H1 (cell line): ENCODE results near the gene FGF14. TPM values are rescaled to one million over a fixed set of nuclear protein-coding genes. Genes with fewer than 3 reads are reported as not detected.

Experiments used
- CTCF ChIA-PET: fragments of 300-600 bp; sonication (Branson Sonifier 250); formaldehyde crosslinking; loops from one replicate; lab custom pipeline; 2021; ENCODE audit not compliant: partially characterized antibody; lab: Charles Lee
- POLR2A ChIA-PET: fragments of 300-600 bp; sonication (Branson Sonifier 250); formaldehyde crosslinking; loops from one replicate; lab custom pipeline; 2021; ENCODE audit warnings: inconsistent platforms; ENCODE audit not compliant: partially characterized antibody; lab: Charles Lee
- DNase-seq, 2 experiments: peaks; one replicate each; pipeline versions ENCODE4 v3.0.0 to v3.0.0-alpha.2; 2010 to 2022; ENCODE audit warnings: low spot score in 2 of 2, low read depth in 1 of 2, mixed read lengths in 1 of 2
- FAIRE-seq: peaks from 2 replicates; lab custom pipeline; 2011; peaks lifted over from hg19 to GRCh38; lab: Jason Lieb, UNC
- H2AFZ ChIP-seq: 2 replicates; pipeline ENCODE4 v1.8.1; 2012; ENCODE audit warnings: low read length, inconsistent platforms
- H2AK5ac ChIP-seq: 2 replicates; pipeline ENCODE4 v1.6.1; 2013; ENCODE audit warnings: low read depth, low read length
- H2BK120ac ChIP-seq: replicated peaks from 2 replicates; pipeline ENCODE3; 2013; ENCODE audit warnings: low read depth, low read length, inconsistent platforms
- H2BK12ac ChIP-seq: 2 replicates; pipeline ENCODE4 v1.6.1; 2013; ENCODE audit warnings: low read depth, low read length
- H2BK15ac ChIP-seq: 2 replicates; pipeline ENCODE4 v1.6.1; 2013; ENCODE audit warnings: low read length
- H2BK20ac ChIP-seq: 2 replicates; pipeline ENCODE4 v1.6.1; 2013; ENCODE audit warnings: low read length
- H2BK5ac ChIP-seq: 2 replicates; pipeline ENCODE4 v1.6.1; 2013; ENCODE audit warnings: low read depth, low read length
- H3K14ac ChIP-seq: 2 replicates; pipeline ENCODE4 v1.6.1; 2013; ENCODE audit warnings: inconsistent platforms; ENCODE audit not compliant: insufficient read length
- H3K18ac ChIP-seq: 2 replicates; pipeline ENCODE4 v1.6.1; 2013; ENCODE audit warnings: low read length; ENCODE audit errors: extremely low read depth
- H3K23ac ChIP-seq: 2 replicates; pipeline ENCODE4 v1.6.1; 2013; ENCODE audit warnings: inconsistent platforms; ENCODE audit not compliant: insufficient read length
- H3K23me2 ChIP-seq: 2 replicates; pipeline ENCODE4 v1.6.1; 2013; ENCODE audit warnings: low read depth, low read length
- H3K27ac ChIP-seq: 2 replicates; pipeline ENCODE4 v1.6.1; 2011; ENCODE audit warnings: low read depth, low read length, inconsistent platforms
- H3K27me3 ChIP-seq, 4 experiments: replicated peaks in 1 of 4; 1 replicate in 1 of 4; 2 replicates in 3 of 4; pipeline versions ENCODE4 v1.6.1 to v1.8.1; 2011 to 2013; ENCODE audit warnings: low read length in 3 of 4, mild to moderate bottlenecking in 3 of 4, inconsistent platforms in 2 of 4, mixed read lengths in 2 of 4, moderate library complexity in 1 of 4; ENCODE audit not compliant: control insufficient read depth in 3 of 4, insufficient read depth in 3 of 4; ENCODE audit errors: extremely low read depth in 1 of 4
- H3K36me3 ChIP-seq, 4 experiments: 2 replicates each; pipeline versions ENCODE4 v1.6.1 to v1.8.1; 2011 to 2013; ENCODE audit warnings: mild to moderate bottlenecking in 4 of 4, low read length in 3 of 4, moderate library complexity in 2 of 4, control low read depth in 1 of 4, inconsistent platforms in 1 of 4; ENCODE audit not compliant: insufficient read depth in 4 of 4, control insufficient read depth in 2 of 4
- H3K4ac ChIP-seq: replicated peaks from 2 replicates; pipeline ENCODE3; 2013; ENCODE audit warnings: low read length, low read depth, mixed read lengths, inconsistent platforms; ENCODE audit not compliant: insufficient read length
- H3K4me1 ChIP-seq, 4 experiments: replicated peaks in 1 of 4; 1 replicate in 1 of 4; 2 replicates in 3 of 4; pipeline versions ENCODE4 v1.6.1 to v1.8.1; 2011 to 2013; ENCODE audit warnings: low read length in 3 of 4, inconsistent platforms in 2 of 4, mixed read lengths in 1 of 4; ENCODE audit not compliant: insufficient read depth in 4 of 4, control insufficient read depth in 3 of 4
- H3K4me2 ChIP-seq, 2 experiments: 2 replicates each; pipeline versions ENCODE4 v1.6.1 to v1.8.1; 2011 to 2013; ENCODE audit warnings: low read depth in 2 of 2, low read length in 2 of 2, control low read depth in 1 of 2, inconsistent platforms in 1 of 2, mild to moderate bottlenecking in 1 of 2; ENCODE audit not compliant: insufficient read depth in 1 of 2
- H3K4me3 ChIP-seq, 4 experiments: fragments of 200-600, 300-600 bp in 1 of 4; sonication (generic), shearing (Covaris generic), sonication (Bioruptor Twin) in 1 of 4; 2 replicates each; pipeline versions ENCODE4 v1.5.1 to v1.8.1; 2011 to 2016; ENCODE audit warnings: low read length in 4 of 4, low read depth in 3 of 4, control low read depth in 2 of 4, inconsistent platforms in 2 of 4, mild to moderate bottlenecking in 2 of 4, mixed read lengths in 1 of 4, moderate library complexity in 1 of 4; ENCODE audit not compliant: insufficient read depth in 2 of 4; ENCODE audit errors: extremely low read depth in 1 of 4
- H3K56ac ChIP-seq: replicated peaks from 2 replicates; pipeline ENCODE3; 2013; ENCODE audit warnings: low read depth, mild to moderate bottlenecking, mixed read lengths, low read length, inconsistent platforms; ENCODE audit not compliant: insufficient read length
- H3K79me1 ChIP-seq: 2 replicates; pipeline ENCODE4 v1.6.1; 2013; ENCODE audit warnings: low read depth, low read length, control low read depth
- H3K79me2 ChIP-seq, 2 experiments: 2 replicates each; pipeline versions ENCODE4 v1.6.1 to v1.8.1; 2012 to 2013; ENCODE audit warnings: low read length in 2 of 2, mild to moderate bottlenecking in 2 of 2, inconsistent platforms in 1 of 2; ENCODE audit not compliant: insufficient read depth in 2 of 2, control insufficient read depth in 1 of 2
- H3K9ac ChIP-seq, 4 experiments: replicated peaks in 1 of 4; 1 replicate in 1 of 4; 2 replicates in 3 of 4; pipeline versions ENCODE4 v1.6.1 to v1.8.1; 2011 to 2013; ENCODE audit warnings: low read depth in 3 of 4, low read length in 3 of 4, control low read depth in 2 of 4, mild to moderate bottlenecking in 2 of 4, moderate library complexity in 2 of 4, inconsistent platforms in 1 of 4; ENCODE audit errors: extremely low read depth in 1 of 4
- H3K9me3 ChIP-seq, 2 experiments: 2 replicates each; pipeline versions ENCODE4 v1.6.1 to v1.8.1; 2012 to 2013; ENCODE audit warnings: mild to moderate bottlenecking in 2 of 2, moderate library complexity in 2 of 2, control low read depth in 1 of 2, inconsistent platforms in 1 of 2, low read depth in 1 of 2, low read length in 1 of 2, mixed read lengths in 1 of 2; ENCODE audit not compliant: insufficient read depth in 2 of 2
- H4K20me1 ChIP-seq, 2 experiments: replicated peaks in 1 of 2; 2 replicates each; pipeline versions ENCODE3 to v1.8.1; 2011 to 2013; ENCODE audit warnings: inconsistent platforms in 2 of 2, low read length in 2 of 2, mild to moderate bottlenecking in 1 of 2; ENCODE audit not compliant: insufficient read depth in 2 of 2, control insufficient read depth in 1 of 2
- H4K5ac ChIP-seq: 2 replicates; pipeline ENCODE4 v1.6.1; 2013; ENCODE audit warnings: low read length, low read depth, mixed read lengths, inconsistent platforms; ENCODE audit not compliant: insufficient read length
- H4K8ac ChIP-seq: 2 replicates; pipeline ENCODE4 v1.8.0; 2013; ENCODE audit warnings: mild to moderate bottlenecking, moderate library complexity, low read length, inconsistent platforms; ENCODE audit not compliant: insufficient read depth; ENCODE audit errors: extremely low read depth
- H4K91ac ChIP-seq: replicated peaks from 2 replicates; pipeline ENCODE3; 2013; ENCODE audit warnings: low read length, mixed read lengths, inconsistent platforms; ENCODE audit not compliant: insufficient read length
- ATF2 ChIP-seq: IDR thresholded peaks from 2 replicates; pipeline ENCODE4 v1.6.1; 2012; ENCODE audit warnings: low read length, inconsistent platforms
- BACH1 ChIP-seq: IDR thresholded peaks from 2 replicates; pipeline ENCODE4 v1.6.1; 2012; ENCODE audit warnings: low read length, improper control_type of control experiment
- MAFK ChIP-seq: IDR thresholded peaks from 2 replicates; pipeline ENCODE4 v1.6.1; 2012; ENCODE audit warnings: low read depth, mild to moderate bottlenecking, improper control_type of control experiment, low read length
- RAD21 ChIP-seq, 2 experiments: IDR thresholded peaks in 1 of 2; conservative IDR thresholded peaks in 1 of 2; 2 replicates each; pipeline ENCODE4 v1.6.1; 2011; ENCODE audit warnings: low read depth in 2 of 2, low read length in 2 of 2, improper control_type of control experiment in 1 of 2, inconsistent platforms in 1 of 2, mild to moderate bottlenecking in 1 of 2, moderate library complexity in 1 of 2
- RNF2 ChIP-seq: fragments of 200-900, 300-1000 bp; sonication (generic); IDR thresholded peaks from 2 replicates; pipeline ENCODE4 v1.7.1; 2016; ENCODE audit warnings: borderline replicate concordance, low read depth, mild to moderate bottlenecking, antibody characterized with exemption, low read length; ENCODE audit not compliant: poor library complexity, severe bottlenecking; ENCODE audit errors: missing control alignments
- SIRT6 ChIP-seq: IDR thresholded peaks from one replicate; pipeline ENCODE4 v1.7.1; 2012; ENCODE audit warnings: low read length, inconsistent platforms
- TAF7 ChIP-seq: optimal IDR thresholded peaks from 2 replicates; pipeline ENCODE3; 2011; ENCODE audit warnings: low read depth, mild to moderate bottlenecking, inconsistent platforms, low read length, moderate library complexity, borderline replicate concordance
- WGBS, 2 experiments: shearing (Covaris generic) in 1 of 2; methylation state at CpG; one replicate each; pipeline versions ENCODE4 v1.1.6 to v1.1.7; 2013 to 2015; ENCODE audit warnings: low lambda C conversion rate in 2 of 2, mixed read lengths in 2 of 2, inconsistent platforms in 1 of 2, low coverage in 1 of 2, missing lambda C conversion rate in 1 of 2; ENCODE audit not compliant: insufficient replicate concordance in 2 of 2, insufficient coverage in 1 of 2, insufficient read length in 1 of 2; ENCODE audit errors: extremely low coverage in 1 of 2, missing lambda C conversion rate in 1 of 2; 5-methylcytosine and 5-hydroxymethylcytosine counted together
- polyA plus RNA-seq, 7 experiments: library from polyadenylated mRNA; depleted of rRNA in 3 of 7; stranded (reverse) in 5 of 7; unstranded in 2 of 7; fragments of >200 nt in 5 of 7; fragments of 200-250 nt in 2 of 7; gene quantifications; 1 replicate in 5 of 7; 2 replicates in 1 of 7; 4 replicates in 1 of 7; pipeline versions ENCODE4 v1.2.1 to v1.2.3, GENCODE V29; 2011 to 2013; ENCODE audit warnings: missing spikeins in 2 of 7, mixed read lengths in 2 of 7
- total RNA-seq: library from RNA; stranded (reverse); fragmentation: NEBNext Ultra II Directional; extraction: Animal tissue kit (Norgen Biotek cat#: 25700); gene quantifications from 2 replicates; pipeline ENCODE4 v1.2.1, GENCODE V29; 2021
- TF ChIP-seq, protein P1 (sequence below), 3 experiments: IDR thresholded peaks; 1 replicate in 2 of 3; 2 replicates in 1 of 3; pipeline versions ENCODE4 v1.5.1 to v1.6.1; 2011; ENCODE audit warnings: low read length in 3 of 3, mild to moderate bottlenecking in 3 of 3, inconsistent platforms in 2 of 3, low read depth in 1 of 3, moderate library complexity in 1 of 3; ENCODE audit not compliant: insufficient read depth in 1 of 3; ENCODE audit errors: control extremely low read depth in 1 of 3

The FGF14 gene
- total and polyA plus RNA-seq, 2 of the 8 experiments (the other 6 are each of a cell fraction or from before 2014, with no cell fraction given): 0.05 to 0.58 TPM

- Histone ChIP-seq H3K18ac (no peak overlapping the region), H3K9ac (no peak overlapping the region), H4K91ac (no peak overlapping the region), H2AK5ac (no peak overlapping the region), H4K5ac (no peak overlapping the region), H3K23ac (no peak overlapping the region), H3K79me1 (no peaks in the 10 kb centered on the region), H3K36me3 (no peaks in the 10 kb centered on the region), H4K8ac (no peak overlapping the region), H3K56ac (no peak overlapping the region), H3K9me3 (no peaks in the 10 kb centered on the region), H3K27ac (no peak overlapping the region), H3K23me2 (no peaks in the 10 kb centered on the region), H2BK15ac (no peak overlapping the region), H3K4me2 (no peak overlapping the region), H2BK20ac (no peak overlapping the region), H2AFZ (no peak overlapping the region), H3K27me3 (no peaks in the 10 kb centered on the region), H4K20me1 (no peaks in the 10 kb centered on the region), H3K14ac (no peak overlapping the region), H3K79me2 (no peaks in the 10 kb centered on the region), H2BK12ac (no peak overlapping the region), H3K4me1 (no peaks in the 10 kb centered on the region), H3K4me3 (no peak overlapping the region), H2BK120ac (no peak overlapping the region), H3K4ac (no peak overlapping the region), H2BK5ac (no peak overlapping the region)
- TF ChIP-seq SIRT6 (no peak), BACH1 (no peak), ATF2 (no peak), MAFK (no peak), RNF2 (no peak), TAF7 (no peak), RAD21 (IDR thresholded peaks at IDR 0.05 in 1 of 2, conservative IDR thresholded peaks at IDR 0.05 in 1 of 2; ENCODE audit: low read depth in 2 of 2, low read length in 2 of 2) (peak; percentile 94)
- TF ChIP-seq, protein P1, sequence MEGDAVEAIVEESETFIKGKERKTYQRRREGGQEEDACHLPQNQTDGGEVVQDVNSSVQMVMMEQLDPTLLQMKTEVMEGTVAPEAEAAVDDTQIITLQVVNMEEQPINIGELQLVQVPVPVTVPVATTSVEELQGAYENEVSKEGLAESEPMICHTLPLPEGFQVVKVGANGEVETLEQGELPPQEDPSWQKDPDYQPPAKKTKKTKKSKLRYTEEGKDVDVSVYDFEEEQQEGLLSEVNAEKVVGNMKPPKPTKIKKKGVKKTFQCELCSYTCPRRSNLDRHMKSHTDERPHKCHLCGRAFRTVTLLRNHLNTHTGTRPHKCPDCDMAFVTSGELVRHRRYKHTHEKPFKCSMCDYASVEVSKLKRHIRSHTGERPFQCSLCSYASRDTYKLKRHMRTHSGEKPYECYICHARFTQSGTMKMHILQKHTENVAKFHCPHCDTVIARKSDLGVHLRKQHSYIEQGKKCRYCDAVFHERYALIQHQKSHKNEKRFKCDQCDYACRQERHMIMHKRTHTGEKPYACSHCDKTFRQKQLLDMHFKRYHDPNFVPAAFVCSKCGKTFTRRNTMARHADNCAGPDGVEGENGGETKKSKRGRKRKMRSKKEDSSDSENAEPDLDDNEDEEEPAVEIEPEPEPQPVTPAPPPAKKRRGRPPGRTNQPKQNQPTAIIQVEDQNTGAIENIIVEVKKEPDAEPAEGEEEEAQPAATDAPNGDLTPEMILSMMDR (IDR thresholded peaks at IDR 0.05; ENCODE audit: control extremely low read depth in 1 of 3, insufficient read depth in 1 of 3, low read depth in 1 of 3, low read length in 3 of 3): peak in 2 of 3 experiments; percentile 77 to 88; a peak in 3 of 4 replicates
- ChIA-PET POLR2A (no interaction called here), CTCF (interaction anchor here (0.7 to 2.0 kb wide), 38 partner anchors 9 to 626 kb away, joined by 3 to 16 read pairs (median 4); no protein-coding TSS in a partner anchor)
- WGBS, 2 experiments: 50% methylated on average over 1 of the region's 1 CpG; no CpG with 5 or more reads in 1 of the 2 experiments
- DNase-seq: no peak
- peak; percentile 45 for FAIRE-seq
These were observed 459.8 kb downstream of the FGF14 start for GRCh38 chr13:101942038-101942437.
